WI38 (cell line): Measurements from ENCODE around the gene TWSG1.
"Not testable (repeated sequence)": the region's sequence is repeated elsewhere in the genome, so short reads cannot be mapped to it uniquely, and the experiment has no call there.

Source experiments
- H3K4me3 ChIP-seq: 2 replicates; pipeline ENCODE4 v1.5.1; 2011; ENCODE audit warnings: low read depth, mild to moderate bottlenecking, control low read depth, low read length
- TF ChIP-seq, protein P1 (sequence below): IDR thresholded peaks from 2 replicates; pipeline ENCODE4 v1.5.1; 2012; ENCODE audit warnings: low read depth, mild to moderate bottlenecking, control low read depth, low read length

The TWSG1 gene

DNA sequence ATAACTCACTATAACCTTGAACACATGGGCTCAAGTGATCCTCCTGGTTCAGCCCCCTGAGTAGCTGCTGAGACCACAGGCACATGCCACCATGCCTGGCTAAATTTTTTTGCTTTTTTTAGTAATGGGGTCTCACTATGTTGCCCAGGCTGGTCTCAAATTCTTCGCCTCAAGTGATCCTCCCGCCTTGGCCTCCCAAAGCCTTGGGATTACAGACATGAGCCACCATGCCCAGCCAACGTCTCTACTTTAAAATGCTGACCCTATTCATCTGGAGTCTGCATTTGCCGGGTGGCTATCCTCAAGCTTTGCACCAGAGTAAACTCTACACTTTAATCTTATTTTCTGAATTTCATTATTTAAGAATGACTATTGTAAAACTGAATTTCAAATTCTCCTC lies 103.1 kb downstream of the TWSG1 start:
- no peak overlapping the region for H3K4me3 ChIP-seq
- TF ChIP-seq, protein P1, sequence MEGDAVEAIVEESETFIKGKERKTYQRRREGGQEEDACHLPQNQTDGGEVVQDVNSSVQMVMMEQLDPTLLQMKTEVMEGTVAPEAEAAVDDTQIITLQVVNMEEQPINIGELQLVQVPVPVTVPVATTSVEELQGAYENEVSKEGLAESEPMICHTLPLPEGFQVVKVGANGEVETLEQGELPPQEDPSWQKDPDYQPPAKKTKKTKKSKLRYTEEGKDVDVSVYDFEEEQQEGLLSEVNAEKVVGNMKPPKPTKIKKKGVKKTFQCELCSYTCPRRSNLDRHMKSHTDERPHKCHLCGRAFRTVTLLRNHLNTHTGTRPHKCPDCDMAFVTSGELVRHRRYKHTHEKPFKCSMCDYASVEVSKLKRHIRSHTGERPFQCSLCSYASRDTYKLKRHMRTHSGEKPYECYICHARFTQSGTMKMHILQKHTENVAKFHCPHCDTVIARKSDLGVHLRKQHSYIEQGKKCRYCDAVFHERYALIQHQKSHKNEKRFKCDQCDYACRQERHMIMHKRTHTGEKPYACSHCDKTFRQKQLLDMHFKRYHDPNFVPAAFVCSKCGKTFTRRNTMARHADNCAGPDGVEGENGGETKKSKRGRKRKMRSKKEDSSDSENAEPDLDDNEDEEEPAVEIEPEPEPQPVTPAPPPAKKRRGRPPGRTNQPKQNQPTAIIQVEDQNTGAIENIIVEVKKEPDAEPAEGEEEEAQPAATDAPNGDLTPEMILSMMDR, result no peak

DNA sequence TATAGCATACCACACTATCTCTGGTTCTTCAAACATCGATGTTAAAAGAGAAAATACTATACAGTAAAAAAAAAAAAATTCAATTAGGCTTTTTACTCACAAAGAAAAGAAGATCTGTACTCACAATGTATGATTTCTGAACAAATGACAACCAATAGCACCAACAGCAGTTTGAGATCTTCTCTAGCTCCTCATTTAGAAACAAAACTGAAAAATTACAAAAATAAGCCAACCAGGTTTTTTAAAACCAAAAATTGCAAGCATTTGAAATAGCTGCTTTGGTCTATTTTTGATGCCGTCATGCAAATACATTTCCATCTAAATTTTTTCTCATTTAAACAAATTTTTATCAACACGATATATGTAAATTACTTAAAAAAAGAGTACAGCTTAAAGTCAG lies 106.5 kb downstream of the TWSG1 start:
- TF ChIP-seq, protein P1, result no peak
- H3K4me3 ChIP-seq, result no peak overlapping the region

DNA sequence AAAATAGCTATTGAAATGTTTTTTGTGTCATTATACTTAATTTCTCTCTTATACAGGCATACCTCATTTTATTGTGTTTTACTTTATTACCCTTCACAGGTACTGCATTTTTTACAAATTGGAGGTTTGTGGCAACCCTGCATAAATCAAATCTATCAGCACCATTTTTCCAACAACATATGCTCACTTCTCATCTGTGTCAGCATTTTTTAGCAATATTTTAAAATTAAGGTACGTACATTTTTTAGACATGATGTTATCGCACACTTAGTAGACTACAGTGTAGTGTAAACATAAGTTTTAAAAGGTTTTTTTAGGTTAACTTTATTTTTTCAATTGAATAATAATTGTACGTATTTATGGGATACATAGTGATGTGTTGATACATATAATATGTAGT lies 110.0 kb downstream of the TWSG1 start:
- TF ChIP-seq, protein P1, result no peak
- no peak overlapping the region for H3K4me3 ChIP-seq

DNA sequence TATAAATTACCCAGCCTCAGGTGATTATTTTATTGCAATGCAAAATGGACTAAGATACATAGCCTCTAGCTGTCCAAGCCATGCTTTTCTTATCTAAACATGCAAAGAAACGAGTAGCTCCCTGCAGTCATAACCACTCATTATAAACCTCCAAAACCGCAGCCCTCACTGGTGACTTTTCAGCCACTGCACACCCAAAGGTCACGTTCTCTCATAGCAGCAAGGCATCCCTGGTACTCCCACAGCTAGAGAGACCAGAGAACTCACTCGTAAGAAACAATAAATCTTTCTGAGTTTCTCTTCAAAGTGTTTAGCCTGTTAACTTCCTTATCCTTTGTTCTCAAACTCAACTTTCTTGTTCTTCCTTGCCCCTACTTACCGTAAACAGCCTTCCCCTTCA lies 112.3 kb downstream of the TWSG1 start:
- TF ChIP-seq, protein P1, result no peak
- H3K4me3 ChIP-seq, result no peak overlapping the region

DNA sequence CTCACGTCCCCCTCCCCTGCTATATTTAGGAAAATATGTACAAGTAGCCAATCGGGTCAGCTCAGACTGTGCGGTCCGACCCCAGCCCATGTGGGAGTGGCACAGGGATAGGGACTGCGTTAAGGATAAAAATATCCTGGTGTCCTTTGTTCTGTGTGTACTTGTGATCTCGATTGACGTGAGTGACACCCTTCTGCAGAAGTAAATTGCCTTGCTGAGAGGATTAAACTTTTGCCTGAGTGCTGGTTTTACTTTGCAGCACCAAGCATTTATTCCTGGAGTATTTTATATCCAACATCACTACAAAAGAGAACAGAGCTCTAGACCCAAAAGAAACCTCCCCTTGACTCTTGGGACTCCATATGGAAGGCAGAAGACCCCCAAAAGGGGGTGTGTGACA lies 112.8 kb downstream of the TWSG1 start:
- no peak overlapping the region for H3K4me3 ChIP-seq
- TF ChIP-seq, protein P1, result no peak

DNA sequence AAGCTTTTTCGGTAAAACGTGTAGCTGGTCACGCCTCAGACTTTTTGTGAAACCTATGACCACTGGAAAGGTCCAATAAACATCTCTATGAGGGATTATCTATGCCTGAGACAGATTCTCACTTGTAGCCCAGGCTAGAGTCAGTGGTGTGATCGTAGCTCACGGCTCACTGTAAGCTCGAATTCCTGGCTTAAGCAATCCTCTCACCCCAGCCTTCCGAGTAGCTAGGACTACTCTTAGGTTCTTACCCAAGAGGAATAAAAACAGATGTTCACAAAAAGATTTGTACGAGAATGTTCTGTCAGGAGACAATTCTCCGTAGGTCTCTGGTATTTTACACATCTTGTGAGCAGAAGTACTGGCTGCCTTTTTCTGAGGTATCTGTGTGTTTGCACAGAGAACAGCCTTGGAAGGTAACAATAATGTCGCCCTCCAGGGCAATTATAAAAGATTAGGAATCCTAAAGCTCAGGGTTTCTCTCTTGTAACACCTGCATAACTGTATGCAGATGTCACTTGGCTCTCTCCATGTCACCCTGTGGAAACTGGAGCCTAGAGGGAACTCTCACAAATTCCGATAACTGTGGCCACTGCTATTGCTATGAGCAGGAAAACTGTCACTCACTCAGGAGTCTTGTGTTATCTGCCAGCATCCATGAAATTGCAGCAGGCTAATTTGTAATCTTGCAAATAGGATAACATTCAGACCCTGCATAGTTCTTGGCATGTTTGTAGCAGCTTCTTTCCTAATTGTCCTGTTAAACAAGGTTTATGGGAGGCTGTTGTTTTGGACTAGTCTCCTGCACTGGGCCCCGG lies 115.2 kb downstream of the TWSG1 start:
- no peak overlapping the region for H3K4me3 ChIP-seq
- TF ChIP-seq, protein P1, result no peak

DNA sequence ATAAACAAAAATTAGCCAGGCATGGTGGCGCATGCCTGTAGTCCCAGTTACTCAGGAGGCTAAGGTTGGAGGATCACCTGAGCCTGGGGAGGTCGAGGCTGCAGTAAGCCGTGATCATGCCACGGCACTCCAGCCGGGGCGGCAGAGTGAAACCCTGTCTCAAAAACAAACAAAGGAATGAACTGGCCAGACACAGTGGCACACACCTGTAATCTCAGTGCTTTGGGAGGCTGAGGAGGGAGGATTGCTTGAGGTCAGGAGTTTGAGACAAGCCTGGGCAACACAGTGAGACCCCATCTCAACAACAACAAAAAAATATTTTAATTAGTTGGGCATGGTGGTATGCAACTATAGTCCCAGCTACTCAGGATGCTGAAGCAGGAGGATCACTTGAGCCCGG lies 116.3 kb downstream of the TWSG1 start:
- H3K4me3 ChIP-seq, result not testable (repeated sequence)
